Fibroblast of lung (primary cell): ENCODE measurements around the gene PTGFRN.

Experiments
- CTCF ChIP-seq, 2 donors: IDR thresholded peaks in 1 of 2; conservative IDR thresholded peaks in 1 of 2; 1 replicate in 1 of 2; 2 replicates in 1 of 2; pipeline ENCODE4 v1.5.1; 2011 to 2012; ENCODE audit warnings: low read length in 2 of 2, control low read depth in 1 of 2, inconsistent platforms in 1 of 2, low read depth in 1 of 2, mild to moderate bottlenecking in 1 of 2
- EZH2 ChIP-seq: IDR thresholded peaks from 2 replicates; pipeline ENCODE4 v1.5.1; 2012; ENCODE audit warnings: low read length, control low read depth, mild to moderate bottlenecking; ENCODE audit errors: missing control alignments

- TF ChIP-seq EZH2 (no peak), CTCF (conservative IDR thresholded peaks at IDR 0.05 in 1 of 2, IDR thresholded peaks at IDR 0.05 in 1 of 2; ENCODE audit: low read depth in 1 of 2, low read length in 2 of 2) (no peak)
Measured at GRCh38 chr1:116994411-116994810, 84.7 kb downstream of the PTGFRN start.
